Breast epithelium (tissue), 4 donors: ENCODE data around the gene SARM1. TPM values are rescaled to one million over a fixed set of nuclear protein-coding genes. Genes with fewer than 3 reads are reported as not detected.
A peak's percentile ranks its signal among the peaks of the same experiment; 100 is the strongest.

Experiments
- DNase-seq, 2 donors: peaks; one replicate each; pipeline ENCODE4 v3.0.0-alpha.2; 2019; ENCODE audit warnings: low spot score in 2 of 2
- H3K27ac ChIP-seq, 2 donors: fragments of 200-600 bp; sonication (generic) in 1 of 2; one replicate each; pipeline ENCODE4 v1.5.1; 2016 to 2019; ENCODE audit warnings: mild to moderate bottlenecking in 1 of 2
- H3K27me3 ChIP-seq, 2 donors: fragments of 200-600 bp; sonication (generic) in 1 of 2; one replicate each; pipeline versions ENCODE4 v1.5.1 to v1.6.0; 2017 to 2019; ENCODE audit warnings: control low read depth in 1 of 2, mild to moderate bottlenecking in 1 of 2
- H3K36me3 ChIP-seq: fragments of 200-600 bp; one replicate; pipeline ENCODE4 v1.5.1; 2019
- H3K4me1 ChIP-seq, 2 donors: fragments of 200-600 bp; sonication (generic); one replicate each; pipeline ENCODE4 v1.5.1; 2016 to 2019; ENCODE audit warnings: control low read depth in 1 of 2
- H3K4me3 ChIP-seq, 3 donors: fragments of 200-600 bp; sonication (generic); 1 replicate in 2 of 3; 2 replicates in 1 of 3; pipeline ENCODE4 v1.5.1; 2016 to 2019; ENCODE audit warnings: mild to moderate bottlenecking in 3 of 3, moderate library complexity in 2 of 3
- H3K9me3 ChIP-seq, 2 donors: fragments of 200-600 bp; sonication (generic) in 1 of 2; one replicate each; pipeline ENCODE4 v1.5.1; 2016 to 2019; ENCODE audit warnings: control low read depth in 1 of 2
- POLR2A ChIP-seq: fragments of 450-650 bp; IDR thresholded peaks from one replicate; pipeline ENCODE4 v1.6.1; 2016; ENCODE audit warnings: antibody characterized with exemption, mild to moderate bottlenecking, moderate library complexity
- POLR2AphosphoS5 ChIP-seq, 3 donors: sonication (generic); formaldehyde crosslinking; IDR thresholded peaks; one replicate each; pipeline ENCODE4 v1.6.1; 2017; ENCODE audit warnings: antibody characterized with exemption in 3 of 3
- intact Hi-C: fragments of 100-400 bp; cut with DNase I; formaldehyde crosslinking; loops from one replicate; pipeline ENCODE4 v1.15.1; 2023; ENCODE audit warnings: low total_unique reads
- total RNA-seq, 3 donors: library from RNA; depleted of rRNA; stranded (reverse); fragments of >200 nt; gene quantifications; one replicate each; pipeline ENCODE4 v1.1.0, GENCODE V29; 2016
- TF ChIP-seq, protein P1 (sequence below), 3 donors: fragments of 450-650 bp; IDR thresholded peaks; one replicate each; pipeline ENCODE4 v1.5.1; 2016 to 2017; ENCODE audit warnings: antibody characterized with exemption in 3 of 3, mild to moderate bottlenecking in 3 of 3, moderate library complexity in 3 of 3

Gene SARM1
- total RNA-seq, 3 donors from 2014 or later: 6.4 to 14.3 (median 13.8) TPM

DNA sequence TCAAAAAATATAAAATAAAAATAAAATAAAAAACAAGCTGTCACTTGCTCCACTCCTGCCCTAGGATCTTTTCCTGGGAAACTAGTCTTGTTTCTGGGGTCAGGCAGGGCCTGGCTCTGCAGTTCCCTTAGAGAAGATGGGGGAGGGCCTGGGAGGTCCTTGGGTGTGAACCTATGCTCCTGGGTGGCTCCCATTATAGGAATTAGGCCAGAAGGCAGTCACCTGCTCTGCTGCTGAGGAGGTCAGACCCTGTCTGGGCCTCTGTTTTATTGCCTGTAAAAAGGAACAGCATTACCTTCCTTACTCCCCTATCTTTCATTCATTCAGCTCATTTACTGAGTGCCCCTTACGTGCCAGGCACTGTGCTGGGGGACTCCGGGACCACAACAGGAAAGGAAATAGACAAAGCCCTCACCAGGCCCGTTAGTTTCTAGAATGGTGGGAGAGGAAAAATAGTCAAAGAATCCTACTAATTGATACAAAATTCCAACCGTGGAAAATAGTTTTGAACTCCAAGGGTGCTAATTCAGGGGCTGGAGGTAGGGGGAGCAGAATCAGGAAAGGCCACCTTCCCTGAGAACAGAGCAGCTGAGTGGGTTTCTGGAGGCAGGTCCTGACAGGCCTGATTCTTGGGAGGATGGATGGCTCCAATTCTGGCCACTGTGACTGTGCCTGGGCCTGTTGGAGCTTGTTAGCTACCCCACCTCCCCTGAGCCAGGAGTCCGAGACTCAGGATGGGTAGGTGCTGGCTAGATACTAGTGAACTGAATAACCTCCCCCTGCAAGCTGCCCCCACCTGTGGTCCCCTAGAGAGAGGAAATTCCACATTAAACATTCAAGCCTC, 35.9 kb downstream of the SARM1 start:
- no peak for TF ChIP-seq POLR2AphosphoS5 (IDR thresholded peaks at IDR 0.05)
- TF ChIP-seq, protein P1, sequence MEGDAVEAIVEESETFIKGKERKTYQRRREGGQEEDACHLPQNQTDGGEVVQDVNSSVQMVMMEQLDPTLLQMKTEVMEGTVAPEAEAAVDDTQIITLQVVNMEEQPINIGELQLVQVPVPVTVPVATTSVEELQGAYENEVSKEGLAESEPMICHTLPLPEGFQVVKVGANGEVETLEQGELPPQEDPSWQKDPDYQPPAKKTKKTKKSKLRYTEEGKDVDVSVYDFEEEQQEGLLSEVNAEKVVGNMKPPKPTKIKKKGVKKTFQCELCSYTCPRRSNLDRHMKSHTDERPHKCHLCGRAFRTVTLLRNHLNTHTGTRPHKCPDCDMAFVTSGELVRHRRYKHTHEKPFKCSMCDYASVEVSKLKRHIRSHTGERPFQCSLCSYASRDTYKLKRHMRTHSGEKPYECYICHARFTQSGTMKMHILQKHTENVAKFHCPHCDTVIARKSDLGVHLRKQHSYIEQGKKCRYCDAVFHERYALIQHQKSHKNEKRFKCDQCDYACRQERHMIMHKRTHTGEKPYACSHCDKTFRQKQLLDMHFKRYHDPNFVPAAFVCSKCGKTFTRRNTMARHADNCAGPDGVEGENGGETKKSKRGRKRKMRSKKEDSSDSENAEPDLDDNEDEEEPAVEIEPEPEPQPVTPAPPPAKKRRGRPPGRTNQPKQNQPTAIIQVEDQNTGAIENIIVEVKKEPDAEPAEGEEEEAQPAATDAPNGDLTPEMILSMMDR (IDR thresholded peaks at IDR 0.05): no peak
- no peak for TF ChIP-seq POLR2A
- Histone ChIP-seq H3K9me3 (no peaks in the 10 kb centered on the region), H3K4me3 (no peak overlapping the region), H3K36me3 (no peaks in the 10 kb centered on the region), H3K27me3 (no peaks in the 10 kb centered on the region), H3K4me1 (peaks cover 0 to 3% of the 10 kb centered on the region in 2 donors), H3K27ac (peak overlapping the region; percentile 46 to 68)
- intact Hi-C loops: no loop called here
- peak in 1 of 2 donors; percentile 83 for DNase-seq

DNA sequence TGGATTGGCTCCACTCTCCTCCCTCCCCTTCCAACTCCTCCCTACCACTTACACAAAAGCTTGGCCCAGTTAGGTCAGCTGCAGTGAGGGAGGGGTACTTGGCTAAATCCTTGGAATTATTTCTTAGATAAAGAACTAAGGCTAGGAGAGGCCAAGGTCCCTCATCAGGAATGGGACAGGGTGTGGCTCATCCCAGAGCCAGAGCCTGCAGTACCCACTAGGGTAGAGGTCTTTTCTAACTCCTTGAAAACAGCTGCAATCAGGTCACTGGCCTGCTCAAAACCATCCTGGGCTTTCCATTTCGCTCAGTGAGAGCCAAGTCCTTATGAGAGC, 36.4 kb downstream of the SARM1 start:
- H3K4me1 ChIP-seq: peaks cover 0 to 3% of the 10 kb centered on the region in 2 donors
- no peaks in the 10 kb centered on the region for H3K9me3 ChIP-seq
- TF ChIP-seq, protein P1 (IDR thresholded peaks at IDR 0.05): no peak
- TF ChIP-seq POLR2AphosphoS5 (IDR thresholded peaks at IDR 0.05): no peak
- no peak for TF ChIP-seq POLR2A
- no peaks in the 10 kb centered on the region for H3K36me3 ChIP-seq
- no peaks in the 10 kb centered on the region for H3K27me3 ChIP-seq
- intact Hi-C loops: no loop called here
- no peak overlapping the region for H3K4me3 ChIP-seq
- H3K27ac ChIP-seq: peak overlapping the region; percentile 64 to 68
- DNase-seq: no peak

DNA sequence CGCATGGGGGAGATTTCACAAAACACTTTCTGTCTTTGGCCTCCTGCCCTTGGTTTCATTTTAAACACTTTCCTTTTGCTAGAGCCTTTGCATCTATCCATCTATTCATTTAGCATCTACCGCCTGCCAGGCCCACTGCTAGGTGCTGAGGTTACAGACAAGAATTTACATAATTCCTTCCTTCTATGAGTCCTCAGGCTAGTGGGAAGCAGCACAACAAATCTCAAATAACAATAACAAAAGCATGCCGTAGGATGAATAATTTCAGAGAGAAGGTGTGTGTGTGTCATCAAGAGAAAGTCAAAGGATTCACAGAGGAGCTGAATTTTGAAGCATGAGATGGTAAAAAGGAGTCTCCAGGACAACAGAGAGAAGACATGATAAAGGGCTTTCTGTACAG, 40.6 kb downstream of the SARM1 start:
- no peak for DNase-seq
- TF ChIP-seq, protein P1 (IDR thresholded peaks at IDR 0.05): no peak
- TF ChIP-seq POLR2A (no peak), POLR2AphosphoS5 (IDR thresholded peaks at IDR 0.05) (no peak)
- intact Hi-C loops: no loop called here
- no peak overlapping the region for H3K27ac ChIP-seq
- H3K9me3 ChIP-seq: no peaks in the 10 kb centered on the region
- H3K27me3 ChIP-seq: no peaks in the 10 kb centered on the region
- no peaks in the 10 kb centered on the region for H3K4me1 ChIP-seq
- H3K4me3 ChIP-seq: no peak overlapping the region
- no peaks in the 10 kb centered on the region for H3K36me3 ChIP-seq

DNA sequence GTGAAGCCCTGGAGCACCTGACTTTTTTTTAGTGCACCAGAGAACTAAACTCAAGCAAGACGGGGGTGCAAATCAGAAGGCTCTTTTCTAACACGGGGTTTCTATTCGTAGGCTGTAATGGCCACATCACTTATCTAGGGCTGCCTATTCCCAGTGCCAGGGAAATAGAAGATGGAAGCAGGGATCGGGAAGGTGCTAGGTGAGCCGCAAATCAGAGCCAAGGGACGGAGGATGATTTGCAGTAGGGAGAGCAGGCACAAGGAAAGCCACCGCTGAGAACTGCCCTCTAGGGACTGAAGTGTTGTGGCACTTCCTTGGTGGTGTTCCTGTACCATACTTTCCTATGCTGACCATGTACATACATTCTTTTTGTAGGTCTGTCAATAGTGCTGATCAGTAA, 42.3 kb downstream of the SARM1 start:
- Histone ChIP-seq H3K27me3 (no peaks in the 10 kb centered on the region), H3K9me3 (no peaks in the 10 kb centered on the region), H3K27ac (no peak overlapping the region), H3K4me3 (no peak overlapping the region), H3K36me3 (no peaks in the 10 kb centered on the region), H3K4me1 (no peaks in the 10 kb centered on the region)
- no peak for DNase-seq
- intact Hi-C loops: no loop called here
- TF ChIP-seq, protein P1 (IDR thresholded peaks at IDR 0.05): no peak
- TF ChIP-seq POLR2AphosphoS5 (IDR thresholded peaks at IDR 0.05) (no peak), POLR2A (no peak)

DNA sequence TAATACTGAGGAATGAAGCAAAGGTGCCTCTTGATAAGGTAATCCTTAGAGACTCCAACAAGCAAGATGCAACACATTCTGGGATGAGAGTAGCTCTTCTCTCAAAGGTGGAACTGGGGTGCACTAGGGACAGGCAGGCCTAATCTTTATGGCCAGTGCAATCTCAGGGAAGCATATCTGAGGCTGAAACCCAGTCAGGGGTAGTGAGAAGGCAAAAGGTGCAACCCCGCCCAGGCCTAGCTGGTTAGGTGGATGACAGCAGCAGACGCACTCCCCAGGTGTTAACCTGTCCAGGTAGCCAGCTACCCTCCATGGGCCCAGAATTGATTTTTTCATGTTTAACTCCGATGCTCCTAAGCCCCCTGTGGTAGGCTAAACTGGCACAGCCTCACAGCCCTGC, 44.4 kb downstream of the SARM1 start:
- intact Hi-C loops: no loop called here

More for the DNA sequence above, 44.4 kb downstream of the SARM1 start:
- no peaks in the 10 kb centered on the region for H3K36me3 ChIP-seq
- no peak overlapping the region for H3K4me3 ChIP-seq
- H3K4me1 ChIP-seq: no peaks in the 10 kb centered on the region
- TF ChIP-seq, protein P1 (IDR thresholded peaks at IDR 0.05): no peak
- TF ChIP-seq POLR2AphosphoS5 (IDR thresholded peaks at IDR 0.05): no peak
- TF ChIP-seq POLR2A: no peak
- no peaks in the 10 kb centered on the region for H3K9me3 ChIP-seq
- H3K27ac ChIP-seq: no peak overlapping the region
- no peaks in the 10 kb centered on the region for H3K27me3 ChIP-seq
- no peak for DNase-seq
